Epithelial cell of prostate (primary cell): ENCODE measurements around the gene FSTL4.

Experiments
- DNase-seq: peaks from one replicate; pipeline ENCODE4 v3.0.0-alpha.2; 2011; ENCODE audit warnings: low read depth, low spot score
- H3K27ac ChIP-seq: fragments of 450-650 bp; 2 replicates; pipeline ENCODE4 v1.5.1; 2017; ENCODE audit warnings: mild to moderate bottlenecking

Gene FSTL4

DNA sequence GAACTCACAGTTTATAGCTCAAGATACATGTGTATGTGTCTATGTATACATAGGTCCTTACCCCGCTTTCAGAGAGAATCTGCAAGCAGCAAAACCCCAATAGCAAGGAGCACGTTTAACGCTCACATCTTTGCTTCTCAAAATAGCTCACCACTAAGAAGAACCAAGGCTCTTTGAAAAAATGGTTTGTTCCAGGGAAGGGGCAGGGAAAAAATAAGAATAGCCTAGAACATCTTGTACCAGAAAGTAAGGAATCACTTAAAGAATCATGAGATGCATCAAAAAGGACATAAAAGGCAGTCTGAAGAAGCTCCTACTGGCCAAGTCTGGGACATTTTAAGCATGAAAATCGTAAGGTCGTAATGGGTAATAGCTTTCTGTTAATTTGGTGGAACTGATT lies 196.4 kb downstream of the FSTL4 start:
- no peak overlapping the region for H3K27ac ChIP-seq
- no peak for DNase-seq

- no peak overlapping the region for H3K27ac ChIP-seq
- no peak for DNase-seq
Measured at GRCh38 chr5:133415506-133415905, 196.8 kb downstream of the FSTL4 start.

GRCh38 chr5:133412661-133413060 lies 199.7 kb downstream of the FSTL4 start:
- H3K27ac ChIP-seq: no peak overlapping the region
- peak; percentile 29 for DNase-seq

DNA sequence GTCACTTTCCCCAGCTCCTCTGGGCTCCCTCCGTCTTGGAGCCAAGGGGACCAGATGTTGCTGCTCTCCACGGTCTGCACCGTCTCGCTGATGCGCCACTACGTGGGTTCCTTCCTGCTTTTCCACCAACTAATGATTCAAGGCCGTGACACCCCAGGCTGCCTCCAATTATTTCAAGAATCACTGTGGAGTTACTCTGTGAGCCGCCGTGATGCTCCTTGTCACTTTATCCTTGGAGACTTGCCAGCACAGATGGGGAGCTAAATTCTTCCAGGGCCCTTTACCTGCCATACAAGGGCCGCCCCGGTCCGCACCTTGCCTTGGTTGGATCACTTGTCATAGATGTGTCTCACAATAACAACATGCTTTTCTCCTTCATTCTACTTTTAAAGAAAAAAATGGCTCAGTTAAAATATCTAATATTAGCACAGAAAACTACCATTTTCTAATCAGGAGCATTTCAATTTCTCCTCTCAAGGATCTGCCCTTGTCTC lies 202.0 kb downstream of the FSTL4 start:
- no peak overlapping the region for H3K27ac ChIP-seq

DNA sequence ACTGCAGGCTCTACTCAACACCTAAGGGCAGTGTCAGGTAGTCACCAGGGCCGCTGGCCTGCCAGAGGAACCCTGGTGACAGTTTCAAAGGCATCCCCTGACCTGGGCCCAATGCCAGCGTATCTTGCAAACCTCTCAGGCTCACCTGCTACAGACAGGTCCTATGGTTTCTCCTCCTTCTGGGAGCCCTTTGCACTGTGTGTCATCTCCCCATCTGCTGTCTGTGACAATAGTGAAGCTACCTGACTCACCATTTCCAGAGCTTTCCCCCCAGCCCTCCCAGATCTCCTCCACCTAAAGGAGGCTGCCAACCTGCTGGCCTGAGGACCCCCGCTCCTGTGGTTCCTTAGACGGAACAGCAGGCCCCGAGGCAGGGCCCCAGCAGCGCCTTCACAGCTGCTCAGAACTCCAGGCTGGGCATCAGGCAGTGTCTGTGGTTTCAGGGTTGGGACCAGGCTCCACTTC lies 203.1 kb downstream of the FSTL4 start:
- DNase-seq: no peak
- no peak overlapping the region for H3K27ac ChIP-seq

More for the DNA sequence above, 202.0 kb downstream of the FSTL4 start:
- no peak for DNase-seq

GRCh38 chr5:133408322-133408721 lies 204.0 kb downstream of the FSTL4 start:
- H3K27ac ChIP-seq: no peak overlapping the region
- DNase-seq: no peak

DNA sequence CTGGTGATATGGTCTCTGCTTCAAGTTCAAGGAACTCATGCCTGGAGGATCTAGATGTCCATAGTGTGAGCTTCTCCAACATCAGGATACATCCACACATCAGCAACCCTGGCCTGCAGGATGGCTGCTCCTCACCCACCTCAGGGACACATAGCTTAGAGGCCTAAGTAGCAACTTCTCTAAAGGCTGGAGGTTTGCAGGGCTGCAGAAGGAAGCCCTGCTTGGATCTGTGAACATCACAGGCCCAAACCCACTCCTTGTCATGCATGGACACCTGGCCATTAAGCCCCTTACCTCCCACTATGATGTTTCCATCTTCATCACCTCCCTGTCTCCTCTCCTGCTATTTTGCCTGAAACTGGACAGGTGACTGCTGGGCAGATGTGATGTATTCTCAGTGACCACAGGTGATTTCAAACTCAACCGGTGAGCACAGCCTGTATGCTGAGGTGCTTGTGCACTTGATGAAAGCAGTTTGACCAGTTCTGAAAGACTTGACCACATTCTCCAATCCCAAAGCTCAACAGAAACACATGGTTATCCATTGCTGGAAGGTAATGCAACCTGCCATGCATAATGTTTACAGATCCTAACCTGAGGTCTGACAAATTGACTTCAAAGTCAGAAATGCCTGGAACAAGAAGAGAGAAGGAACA lies 205.2 kb downstream of the FSTL4 start:
- DNase-seq: peak; percentile 52
- H3K27ac ChIP-seq: no peak overlapping the region

DNA sequence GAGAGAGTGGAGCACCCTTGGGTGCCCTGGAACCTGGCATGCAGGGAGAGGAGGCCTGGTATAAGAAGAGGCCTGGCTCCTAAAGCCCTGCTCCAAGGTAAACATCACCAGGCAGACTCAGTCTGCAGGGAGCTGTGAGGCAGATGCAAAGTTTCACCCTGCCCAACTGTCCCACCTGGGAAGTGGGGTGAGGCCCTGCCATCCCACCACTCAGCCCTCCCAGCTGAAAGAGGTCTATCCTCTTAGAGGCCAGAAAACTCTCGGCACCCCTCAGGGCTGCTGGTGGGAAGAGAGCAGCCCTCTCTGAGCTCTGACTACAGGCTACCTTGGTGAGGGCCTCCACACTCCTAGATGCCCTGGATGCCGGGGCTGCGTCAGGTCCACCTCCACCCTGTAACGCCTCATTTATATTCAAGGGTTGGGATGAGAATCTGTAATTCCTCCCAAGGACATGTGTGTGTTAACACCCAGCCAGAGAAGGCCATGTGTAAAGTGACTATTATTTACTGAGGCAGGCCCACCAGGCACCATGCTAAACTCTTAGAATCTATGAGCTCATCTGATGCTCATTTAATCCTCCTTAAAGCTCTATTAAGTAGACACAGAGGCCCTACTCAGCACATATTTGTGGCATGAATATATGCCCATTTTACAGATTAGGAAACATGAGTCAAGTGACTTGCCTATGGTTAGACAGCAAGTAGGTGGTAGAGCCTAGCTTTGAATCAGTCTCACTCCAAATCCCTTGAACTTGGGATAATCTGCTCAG lies 205.9 kb downstream of the FSTL4 start:
- DNase-seq: no peak
- H3K27ac ChIP-seq: no peak overlapping the region

DNA sequence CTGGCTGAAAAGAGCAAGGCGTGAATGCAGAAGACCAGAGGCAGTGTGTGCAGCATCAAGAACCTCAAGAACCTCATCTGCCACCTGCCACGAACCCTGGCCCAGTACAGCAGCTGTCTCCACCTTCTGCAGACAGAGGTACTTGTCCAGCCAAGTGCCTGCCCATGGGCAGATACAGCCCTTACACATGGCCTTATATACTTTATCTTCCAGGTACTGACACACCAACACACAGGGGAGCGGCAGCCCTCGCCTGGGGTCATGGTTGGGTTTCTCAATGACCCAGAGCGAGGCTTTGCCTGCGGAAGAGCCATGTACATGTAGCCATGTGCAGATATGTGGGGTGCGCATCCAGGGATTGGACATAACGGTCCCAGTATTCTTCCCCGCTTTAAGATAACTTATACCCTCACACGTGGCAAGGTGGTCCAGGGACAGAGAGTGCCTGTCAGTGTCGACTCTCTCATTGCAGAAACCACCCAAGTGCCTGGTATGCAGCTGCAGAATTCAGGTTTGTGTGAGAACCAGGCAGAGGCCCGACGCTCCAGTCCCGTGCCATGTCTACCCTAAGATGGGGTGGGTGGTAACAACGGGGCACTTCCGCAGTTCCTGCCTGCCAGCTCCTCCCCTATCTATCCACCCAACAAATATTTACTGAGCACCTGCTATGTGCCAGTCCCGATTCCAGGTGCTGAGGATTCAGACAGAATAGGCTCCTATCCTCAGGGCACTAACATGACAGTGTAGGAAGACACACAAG lies 206.9 kb downstream of the FSTL4 start:
- no peak overlapping the region for H3K27ac ChIP-seq
- DNase-seq: no peak

- no peak overlapping the region for H3K27ac ChIP-seq
- DNase-seq: no peak
Measured at GRCh38 chr5:133404724-133405123, 207.6 kb downstream of the FSTL4 start.

DNA sequence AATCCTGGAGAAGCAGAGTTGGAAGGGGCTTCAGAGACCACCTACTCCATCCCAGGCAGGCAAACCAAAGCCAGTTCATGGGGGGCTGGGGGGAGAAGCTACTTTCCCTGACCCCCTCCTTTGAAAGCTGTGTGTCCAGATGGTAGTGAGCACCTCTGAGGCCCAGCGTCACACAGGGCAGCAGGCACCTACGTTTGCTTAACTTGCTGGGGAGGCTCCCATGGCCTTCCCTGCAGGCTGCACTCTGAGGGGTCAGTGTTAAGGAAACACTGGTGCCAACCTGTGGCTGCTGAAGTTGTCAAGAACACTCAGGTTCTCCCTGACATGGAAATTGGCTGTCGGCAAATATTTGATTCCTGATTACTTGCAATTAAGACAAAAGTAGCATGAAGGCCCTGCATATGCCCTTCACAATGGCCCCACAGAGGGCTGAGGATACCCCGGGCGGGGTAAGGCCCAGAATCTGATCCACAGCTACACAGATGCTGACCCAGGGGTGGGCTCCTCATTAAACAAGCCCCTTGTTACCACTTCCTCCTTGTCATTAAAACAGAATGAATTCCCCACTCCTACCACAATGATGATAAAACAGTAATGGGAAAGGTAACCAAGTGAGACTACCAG lies 208.5 kb downstream of the FSTL4 start:
- no peak for DNase-seq
- H3K27ac ChIP-seq: no peak overlapping the region

DNA sequence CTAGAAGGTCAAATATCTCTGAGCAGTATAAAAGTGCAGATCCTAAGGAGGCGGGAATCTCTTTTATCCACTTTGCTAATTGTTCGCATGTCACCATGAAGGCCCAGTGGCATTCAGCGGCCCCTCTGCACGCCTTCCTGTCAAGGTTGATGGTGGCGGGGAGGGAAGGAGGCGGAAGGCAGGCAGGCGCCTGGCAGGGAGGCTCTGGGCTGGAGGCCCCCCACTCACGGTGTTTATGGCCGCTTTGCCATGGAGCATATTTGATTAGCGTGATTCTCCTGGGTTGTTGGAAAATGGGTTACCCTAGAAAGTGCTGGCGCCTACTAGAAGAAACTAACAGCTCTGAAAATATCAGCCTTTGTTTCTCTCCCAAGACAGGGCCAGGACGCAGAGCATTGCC lies 209.6 kb downstream of the FSTL4 start:
- DNase-seq: no peak
- no peak overlapping the region for H3K27ac ChIP-seq

GRCh38 chr5:133401731-133402347 lies 210.5 kb downstream of the FSTL4 start:
- H3K27ac ChIP-seq: no peak overlapping the region
- DNase-seq: no peak

GRCh38 chr5:133400831-133401351 lies 211.4 kb downstream of the FSTL4 start:
- no peak overlapping the region for H3K27ac ChIP-seq
- DNase-seq: no peak

- no peak for DNase-seq
- H3K27ac ChIP-seq: no peak overlapping the region
Measured at GRCh38 chr5:133400120-133400519, 212.2 kb downstream of the FSTL4 start.

DNA sequence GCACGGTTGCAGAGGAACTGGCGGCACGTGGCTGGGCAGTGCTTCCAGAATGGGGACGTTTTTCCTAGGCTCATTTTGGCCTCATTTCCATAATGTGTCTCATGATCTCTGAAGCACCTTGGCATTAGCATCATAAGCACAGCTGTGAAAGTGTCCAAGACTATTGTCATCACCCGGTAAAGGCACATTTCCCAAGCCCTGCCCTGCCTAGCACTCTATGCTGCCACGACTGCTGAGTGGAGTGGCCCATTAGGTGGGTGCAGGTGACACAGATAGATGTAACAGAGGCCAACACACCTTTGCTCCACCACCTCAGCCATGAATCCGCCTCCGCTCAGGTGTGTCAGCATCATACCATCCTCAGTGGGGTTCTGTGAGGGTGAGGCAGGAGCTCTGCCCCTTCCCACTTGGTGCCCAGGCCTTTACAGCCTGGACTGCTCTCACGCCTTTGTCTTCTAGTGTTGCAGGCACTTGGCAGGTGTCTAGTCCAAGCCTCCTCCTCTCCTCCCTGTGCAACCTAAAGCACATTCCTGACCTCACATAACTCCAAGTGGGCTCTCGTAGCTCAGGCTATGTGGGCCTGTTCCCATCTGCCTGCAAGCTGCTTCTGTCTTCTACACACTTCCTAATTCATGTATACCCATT lies 213.0 kb downstream of the FSTL4 start:
- no peak for DNase-seq
- no peak overlapping the region for H3K27ac ChIP-seq

DNA sequence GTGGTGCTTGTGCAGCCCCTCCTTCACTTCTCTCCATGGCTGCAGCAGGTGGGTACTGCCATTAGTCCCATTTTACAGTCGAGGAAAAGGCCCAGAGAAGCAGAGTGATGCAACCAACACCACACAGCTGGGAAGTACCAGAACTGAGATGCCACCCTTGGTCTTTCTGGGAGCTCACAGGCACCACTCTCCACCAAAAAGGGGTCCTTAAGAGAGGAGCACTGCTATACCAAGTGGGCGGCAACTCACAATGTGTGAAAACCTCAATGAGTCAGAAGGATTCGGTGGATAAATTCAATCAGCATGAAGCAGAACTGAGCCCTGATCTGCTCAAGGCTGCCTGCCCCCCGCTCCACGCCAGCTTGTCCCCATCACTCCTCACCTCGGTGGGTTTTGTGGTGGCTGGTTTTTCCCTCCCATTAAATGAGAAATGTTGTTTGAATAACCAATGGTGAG lies 213.7 kb downstream of the FSTL4 start:
- no peak for DNase-seq
- no peak overlapping the region for H3K27ac ChIP-seq

DNA sequence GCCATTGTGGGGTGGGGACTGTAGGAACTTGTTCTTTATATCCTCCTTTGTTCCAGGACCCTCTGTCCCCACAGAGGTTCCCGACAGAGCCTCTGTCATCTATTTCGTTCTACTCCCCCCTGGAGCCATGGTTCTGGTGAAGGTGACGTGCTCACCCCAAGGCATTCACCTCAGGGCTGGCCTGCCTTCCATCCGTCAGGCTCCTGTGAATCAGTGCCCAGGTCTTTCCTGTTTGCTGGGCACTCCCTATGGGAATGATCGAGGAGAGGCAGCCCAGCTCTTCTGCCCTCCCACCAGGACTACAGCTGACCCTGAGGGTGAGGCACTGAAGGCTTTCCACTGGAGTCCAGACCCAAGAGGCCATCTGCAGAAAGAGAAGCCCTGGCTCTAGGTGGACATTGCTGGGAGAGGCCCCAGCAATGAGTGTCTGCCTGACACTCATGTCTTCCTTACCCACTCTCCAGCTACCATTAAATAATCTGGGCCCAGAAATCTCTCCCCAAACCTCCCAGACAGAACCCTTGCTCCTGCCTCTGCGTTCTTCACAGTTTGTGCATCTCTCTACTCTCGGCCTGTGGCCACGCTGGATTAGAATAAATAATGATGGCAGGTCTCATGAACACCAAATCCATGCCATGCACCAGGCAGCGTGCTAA lies 214.2 kb downstream of the FSTL4 start:
- DNase-seq: no peak
- no peak overlapping the region for H3K27ac ChIP-seq

- no peak for DNase-seq
- no peak overlapping the region for H3K27ac ChIP-seq
Measured at GRCh38 chr5:133397348-133397747, 215.0 kb downstream of the FSTL4 start.
